HG03175 (cell line): ENCODE data around the gene SPRR2D.
"Not testable (repeated sequence)": the region's sequence is repeated elsewhere in the genome, so short reads cannot be mapped to it uniquely, and the experiment has no call there.

Experiments used
- ATAC-seq: cut with Tn5 transposase; IDR thresholded peaks from one replicate; pipeline ENCODE4 v1.9.1; 2021; ENCODE audit warnings: mild to moderate bottlenecking, moderate library complexity; ENCODE audit not compliant: unreplicated experiment

The SPRR2D gene

DNA sequence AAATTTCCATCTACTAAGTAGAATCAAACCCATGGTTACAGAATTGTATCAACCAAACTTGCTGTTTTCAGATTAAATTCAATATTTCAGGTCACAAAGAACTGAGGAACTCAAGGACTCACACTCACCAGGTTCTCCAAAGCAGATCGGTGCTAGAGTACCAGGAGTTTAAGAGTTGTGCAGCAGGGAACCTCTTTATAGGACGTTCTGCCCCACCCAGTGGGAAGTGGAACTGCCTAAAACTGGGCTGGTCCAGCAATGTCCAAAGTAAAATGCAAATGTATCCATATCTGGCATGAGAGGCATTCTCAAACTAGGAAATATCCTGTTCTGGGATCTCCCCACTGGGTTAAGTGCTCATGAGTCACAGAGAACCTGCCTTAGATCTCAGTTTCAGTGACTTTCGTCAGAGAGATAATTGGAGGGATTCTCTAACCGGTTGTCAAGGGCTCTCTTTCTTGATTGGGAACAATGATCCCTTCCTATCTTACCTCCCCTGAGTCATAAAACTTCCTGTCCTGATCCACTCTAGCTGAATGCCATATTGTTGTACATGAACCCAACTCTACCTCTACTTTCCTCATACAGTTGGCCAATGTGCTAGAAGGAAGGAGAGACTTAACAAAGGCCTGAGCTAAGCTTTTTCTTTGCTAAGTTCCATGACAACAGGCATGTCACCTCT, at the start of gene SPRR2D:
SPRR2D (minus strand) TSS at position 171 of the 682 bp plus-strand sequence. CDS start 774 bp downstream, outside the sequence.
- no peak for ATAC-seq

DNA sequence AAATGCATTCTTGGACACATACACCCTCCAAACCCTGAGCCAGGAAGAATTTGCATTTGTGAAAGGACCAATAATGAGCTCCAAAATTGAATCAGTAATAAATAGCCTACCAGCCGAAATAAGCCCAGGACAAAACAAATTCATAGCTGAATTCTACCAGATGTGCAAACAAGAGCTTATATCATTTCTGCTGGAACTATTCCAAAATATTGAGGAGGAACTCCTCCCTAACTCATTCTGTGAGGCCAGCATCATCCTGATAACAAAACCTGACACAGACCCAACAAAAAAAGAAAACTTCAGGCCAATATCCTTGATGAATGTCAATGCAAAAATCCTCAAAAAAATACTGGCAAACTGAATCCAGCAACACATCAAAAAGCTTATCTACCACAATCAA, 46.7 kb upstream of the SPRR2D start:
- no peak for ATAC-seq

DNA sequence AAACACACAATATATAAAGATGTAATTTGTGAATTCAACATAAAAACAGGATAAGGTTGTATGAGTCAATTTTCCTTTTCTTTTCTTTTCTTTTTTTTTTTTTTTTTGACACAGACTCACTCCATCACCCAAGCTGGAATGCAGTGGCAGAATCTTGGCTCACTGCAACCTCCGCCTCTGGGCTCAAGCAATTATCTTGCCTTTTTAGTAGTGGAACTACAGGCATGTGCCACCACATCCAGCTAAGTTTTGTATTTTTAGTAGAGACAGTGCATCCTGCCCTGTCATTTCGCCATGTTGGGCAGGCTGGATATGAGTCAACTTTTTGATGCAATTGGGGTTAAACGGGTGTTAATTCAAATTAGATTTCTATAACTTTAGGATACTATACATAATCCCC, 40.8 kb upstream of the SPRR2D start:
- ATAC-seq: no peak

GRCh38 chr1:153072806-153073726, 32.1 kb upstream of the SPRR2D start:
- no peak for ATAC-seq

DNA sequence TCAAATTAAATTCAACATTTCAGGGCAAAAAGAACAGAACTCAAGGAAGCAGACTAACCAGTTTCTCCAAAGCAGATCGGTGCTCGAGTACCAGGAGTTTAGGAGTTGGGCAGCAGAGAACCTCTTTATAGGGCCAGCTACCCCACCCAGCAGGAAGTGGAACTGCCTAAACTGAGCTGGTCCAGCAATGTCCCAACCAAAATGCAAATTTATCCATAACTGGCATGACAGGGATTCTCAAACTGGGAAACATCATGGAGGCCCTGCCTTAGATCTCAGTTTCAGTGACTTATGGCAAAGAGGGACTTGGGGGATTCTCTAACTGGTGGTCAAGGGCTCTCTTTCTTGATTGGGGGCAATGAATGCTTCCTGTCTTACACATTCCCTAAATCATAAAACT, 30.6 kb upstream of the SPRR2D start, which contains the start of gene SPRR2B:
SPRR2B (minus strand) TSS at position 101 of the 400 bp plus-strand sequence. CDS start 772 bp downstream, outside the sequence.
- no peak for ATAC-seq

DNA sequence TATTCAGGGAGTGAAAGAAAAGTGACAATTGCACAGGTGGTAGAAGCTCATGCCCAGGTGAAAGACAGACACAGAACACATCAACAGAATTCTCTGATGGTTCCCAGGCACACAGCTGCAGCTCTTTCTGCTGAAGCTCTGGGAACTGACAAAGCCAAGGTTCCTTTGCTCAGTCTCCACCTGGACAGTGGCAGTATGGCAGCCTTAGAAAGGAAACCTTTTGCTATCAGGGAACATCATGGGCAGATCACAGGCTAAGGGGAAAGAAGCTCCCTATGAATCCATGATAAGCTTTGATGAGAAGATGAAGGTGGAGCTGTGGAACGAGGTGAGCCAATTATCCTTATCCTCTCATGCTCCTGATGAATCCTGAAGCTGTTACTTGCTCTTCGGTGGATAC, 29.3 kb upstream of the SPRR2D start:
- no peak for ATAC-seq

DNA sequence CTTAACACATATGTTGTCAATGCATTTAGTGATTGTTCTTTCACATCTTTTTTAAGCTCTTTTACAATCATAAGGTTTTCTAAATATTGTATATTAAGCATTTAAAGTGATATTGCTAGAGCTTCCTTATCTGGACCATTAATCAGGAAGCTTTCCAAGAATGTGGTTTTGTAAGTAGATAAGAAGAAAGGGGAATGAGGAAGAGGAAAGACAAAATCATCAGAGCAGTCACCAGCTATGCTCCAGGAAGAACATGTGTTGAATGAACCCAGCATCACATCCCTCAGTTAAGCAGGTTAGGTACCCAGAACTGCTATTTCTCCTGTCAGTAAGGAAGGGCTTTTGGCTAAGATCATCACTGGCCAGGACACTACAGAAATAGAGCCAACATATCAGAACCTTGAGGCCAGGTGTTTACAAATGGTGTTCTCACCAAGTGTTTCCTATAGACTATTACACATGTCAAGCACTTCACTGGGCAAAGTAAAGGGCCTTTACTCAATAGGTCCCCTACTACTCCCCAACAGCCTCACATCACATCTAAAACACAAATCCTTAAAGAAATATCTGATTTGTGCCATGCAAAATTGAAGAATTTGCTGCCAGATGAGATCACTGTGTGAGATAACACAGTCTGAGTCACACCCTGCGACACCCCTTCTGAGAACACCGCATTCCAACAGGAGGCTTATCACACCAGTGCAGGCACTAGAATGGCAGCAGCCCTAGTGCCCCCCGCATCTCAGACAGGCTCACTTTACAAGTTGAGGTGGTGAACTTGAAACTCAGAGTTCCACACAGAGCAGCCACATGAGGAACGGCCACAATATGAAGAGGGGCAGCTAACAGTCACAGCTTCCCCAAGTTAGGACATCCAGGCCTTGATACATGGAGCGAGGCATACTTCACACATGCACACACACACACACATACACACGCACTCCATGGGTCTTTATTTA, 18.2 kb upstream of the SPRR2D start:
- ATAC-seq: no peak

GRCh38 chr1:153058154-153058553, 17.2 kb upstream of the SPRR2D start:
- ATAC-seq: no peak

DNA sequence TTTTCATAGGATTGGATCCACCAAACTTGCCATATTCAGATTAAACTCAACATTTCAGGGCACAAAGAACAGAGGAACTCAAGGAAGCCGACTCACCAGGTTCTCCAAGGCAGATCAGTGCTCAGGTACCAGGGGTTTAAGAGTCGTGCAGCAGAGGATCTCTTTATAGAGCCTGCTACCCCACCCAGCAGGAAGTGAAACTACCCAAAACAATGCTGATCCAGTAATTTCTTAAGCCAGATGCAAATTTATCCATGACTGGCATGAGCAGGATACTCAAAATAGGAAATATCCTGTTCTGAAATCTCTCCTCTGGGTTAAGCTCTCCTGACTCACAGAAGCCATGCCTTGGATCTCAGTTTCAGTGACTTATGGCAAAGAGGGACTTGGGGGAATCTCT, 16.5 kb upstream of the SPRR2D start, which contains the start of gene SPRR2A:
SPRR2A (minus strand) TSS at position 138 of the 400 bp plus-strand sequence. CDS start 777 bp downstream, outside the sequence.
- no peak for ATAC-seq

DNA sequence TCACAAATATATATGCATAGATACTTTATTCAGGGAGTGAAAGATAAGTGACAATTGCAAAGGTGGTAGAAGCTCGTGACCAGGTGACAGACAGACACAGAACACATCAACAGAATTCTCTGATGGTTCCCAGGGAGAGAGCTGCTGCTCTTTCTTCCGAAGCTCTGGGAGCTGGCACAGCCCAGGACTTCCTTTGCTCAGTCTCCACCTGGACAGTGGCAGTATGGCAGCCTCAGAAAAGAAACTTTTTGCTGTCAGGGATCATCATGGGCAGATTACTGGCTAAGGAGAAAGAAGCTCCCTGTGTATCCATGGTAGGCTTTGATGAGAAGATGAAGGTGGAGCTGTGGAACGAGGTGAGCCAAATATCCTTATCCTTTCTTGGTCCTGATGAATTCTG, 15.2 kb upstream of the SPRR2D start:
- not testable (repeated sequence) for ATAC-seq

DNA sequence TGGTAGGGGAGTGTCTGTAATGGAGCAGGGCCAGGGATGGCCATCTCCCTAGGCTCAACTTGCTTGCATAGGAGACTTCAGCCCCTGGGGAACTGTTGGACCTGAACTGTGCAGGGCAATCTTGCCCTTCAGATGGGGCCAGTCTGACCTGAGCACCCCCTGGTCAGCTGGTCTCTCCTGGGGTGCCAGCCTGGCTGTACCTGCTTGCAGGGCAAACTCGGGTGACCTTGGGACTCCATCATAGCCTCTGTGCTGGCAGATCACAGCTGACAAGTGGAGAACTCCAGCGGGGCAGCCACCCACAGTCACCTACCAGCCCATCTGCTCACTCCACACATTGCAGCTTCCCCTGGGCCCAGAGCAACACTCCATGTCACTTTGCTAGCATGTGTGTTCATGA, 8.3 kb upstream of the SPRR2D start:
- no peak for ATAC-seq

GRCh38 chr1:153035211-153035610, 5.7 kb downstream of the SPRR2D start:
- ATAC-seq: no peak

GRCh38 chr1:153032677-153033308, 8.1 kb downstream of the SPRR2D start:
- no peak for ATAC-seq

- ATAC-seq: no peak
Observed at GRCh38 chr1:153032073-153032472, 8.8 kb downstream of the SPRR2D start.

DNA sequence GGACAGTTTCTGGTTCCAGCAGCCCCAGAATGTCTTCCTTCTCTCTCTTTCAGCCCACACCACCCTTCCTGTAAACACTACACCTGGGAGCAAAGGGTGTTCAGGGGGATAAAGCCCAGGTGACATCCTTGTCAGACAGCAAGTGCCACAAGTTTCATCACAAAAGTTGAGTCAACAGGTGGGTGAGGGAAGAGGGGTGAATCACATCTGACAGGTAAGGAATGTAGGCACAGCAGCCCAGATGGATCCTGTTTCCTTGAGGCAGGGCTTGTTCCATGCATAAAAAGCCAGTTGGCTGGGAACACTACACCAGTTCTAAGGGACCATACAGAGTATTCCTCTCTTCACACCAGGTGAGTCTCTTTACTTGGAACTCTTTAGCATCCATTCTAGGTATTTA, 10.0 kb downstream of the SPRR2D start, which contains the start of gene SPRR1B:
SPRR1B (plus strand) TSS at position 309 of the 400 bp plus-strand sequence. CDS start 1,143 bp downstream, outside the sequence.
- ATAC-seq: no peak

GRCh38 chr1:153028766-153029165, 12.2 kb downstream of the SPRR2D start:
- no peak for ATAC-seq

- ATAC-seq: no peak
Observed at GRCh38 chr1:153025797-153026196, 15.1 kb downstream of the SPRR2D start.

- no peak for ATAC-seq
Observed at GRCh38 chr1:153024413-153024812, 16.5 kb downstream of the SPRR2D start.

GRCh38 chr1:153023109-153023508, 17.8 kb downstream of the SPRR2D start:
- ATAC-seq: no peak

DNA sequence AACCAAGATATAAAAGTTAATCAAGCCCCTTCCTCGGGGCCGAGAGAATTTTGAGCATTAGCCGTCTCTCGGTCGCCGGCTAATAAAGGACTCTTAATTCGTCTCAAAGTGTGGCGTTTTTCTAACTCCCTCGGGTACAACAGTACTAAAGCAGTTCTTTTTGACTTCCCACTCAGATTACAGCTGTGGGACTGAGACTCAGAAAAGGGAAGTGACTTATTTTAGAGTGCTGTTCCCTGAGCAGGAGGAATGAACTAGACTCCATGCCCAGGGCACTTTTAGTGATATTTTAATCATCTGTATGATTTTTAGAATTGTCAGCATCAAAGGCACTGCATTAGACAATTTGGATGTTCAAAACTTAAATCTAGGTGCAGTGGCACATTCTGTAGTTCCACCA, 18.6 kb downstream of the SPRR2D start:
- ATAC-seq: not testable (repeated sequence)
